Stimulated activated CD4-positive, alpha-beta T cell treated with anti-CD3 and anti-CD28 coated beads, Interleukin-1b, Interleukin-23, amount 100 ng/mL, for 4 hours (primary cell): ENCODE measurements around the gene SCGB1C2.
"Not testable (repeated sequence)": the region's sequence is repeated elsewhere in the genome, so short reads cannot be mapped to it uniquely, and the experiment has no call there.

Experiments used
- DNase-seq, 2 donors: peaks; one replicate each; pipeline ENCODE4 v3.0.0-alpha.2; 2020; ENCODE audit warnings: low read depth in 2 of 2

Gene SCGB1C2

GRCh38 chr17:149231-149630, 11.9 kb downstream of the SCGB1C2 start:
- DNase-seq: no peak

DNA sequence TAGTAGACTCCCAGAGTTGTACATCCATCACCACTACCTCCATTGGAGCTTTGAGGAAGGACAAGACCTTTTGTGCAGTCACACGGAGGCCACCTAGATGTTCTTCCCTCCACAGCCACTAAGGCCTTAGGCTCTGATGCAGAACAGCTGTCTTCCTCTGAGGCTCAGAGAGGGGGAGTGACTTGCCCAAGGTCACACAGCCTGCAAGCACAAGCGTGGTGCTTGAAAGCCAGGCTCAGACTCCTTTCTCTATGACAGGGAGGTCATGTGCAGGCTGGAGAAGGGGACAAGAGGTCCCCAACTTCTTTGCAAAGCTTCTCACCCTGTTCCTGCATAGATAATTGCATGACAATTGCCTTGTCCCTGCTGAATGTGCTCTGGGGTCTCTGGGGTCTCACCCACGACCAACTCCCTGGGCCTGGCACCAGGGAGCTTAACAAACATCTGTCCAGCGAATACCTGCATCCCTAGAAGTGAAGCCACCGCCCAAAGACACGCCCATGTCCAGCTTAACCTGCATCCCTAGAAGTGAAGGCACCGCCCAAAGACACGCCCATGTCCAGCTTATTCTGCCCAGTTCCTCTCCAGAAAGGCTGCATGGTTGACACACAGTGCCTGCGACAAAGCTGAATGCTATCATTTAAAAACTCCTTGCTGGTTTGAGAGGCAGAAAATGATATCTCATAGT, 12.7 kb downstream of the SCGB1C2 start:
- no peak for DNase-seq

DNA sequence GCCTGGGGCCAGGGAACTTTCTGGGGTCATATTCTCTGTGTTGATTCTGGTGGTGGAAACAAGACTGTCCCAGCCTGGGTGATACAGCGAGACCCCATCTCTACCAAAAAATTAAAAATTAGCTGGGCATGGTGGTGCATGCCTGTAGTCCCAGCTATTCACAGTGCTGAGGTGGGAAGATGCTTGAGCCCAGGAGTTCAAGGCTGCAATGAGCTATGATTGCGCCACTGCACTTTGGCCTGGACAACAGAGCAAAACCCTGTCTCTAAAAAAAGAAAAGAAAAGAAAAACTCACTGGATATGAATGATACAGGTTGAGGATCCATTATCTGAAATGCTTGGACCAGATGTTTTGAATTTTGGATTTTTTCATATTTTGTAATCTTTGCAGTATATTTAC, 13.6 kb downstream of the SCGB1C2 start:
- DNase-seq: no peak

- no peak for DNase-seq
These were observed 14.8 kb downstream of the SCGB1C2 start for GRCh38 chr17:151886-152859.

GRCh38 chr17:152860-153420, 15.6 kb downstream of the SCGB1C2 start:
- no peak for DNase-seq

DNA sequence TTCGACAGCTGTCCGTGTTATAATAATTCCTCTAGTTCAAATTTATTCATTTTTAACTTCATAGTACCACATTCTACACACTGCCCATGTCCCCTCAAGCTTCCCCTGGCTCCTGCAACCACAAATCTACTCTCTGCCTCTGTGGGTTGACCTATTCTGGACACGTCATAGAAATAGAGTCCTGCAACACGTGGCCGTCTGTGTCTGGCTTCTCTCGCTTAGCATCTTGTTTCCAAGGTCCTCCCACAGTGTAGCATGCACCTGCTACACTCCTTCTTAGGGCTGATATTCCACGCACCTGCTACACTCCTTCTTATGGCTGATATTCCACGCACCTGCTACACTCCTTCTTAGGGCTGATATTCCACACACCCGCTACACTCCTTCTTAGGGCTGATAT, 16.5 kb downstream of the SCGB1C2 start:
- no peak for DNase-seq

DNA sequence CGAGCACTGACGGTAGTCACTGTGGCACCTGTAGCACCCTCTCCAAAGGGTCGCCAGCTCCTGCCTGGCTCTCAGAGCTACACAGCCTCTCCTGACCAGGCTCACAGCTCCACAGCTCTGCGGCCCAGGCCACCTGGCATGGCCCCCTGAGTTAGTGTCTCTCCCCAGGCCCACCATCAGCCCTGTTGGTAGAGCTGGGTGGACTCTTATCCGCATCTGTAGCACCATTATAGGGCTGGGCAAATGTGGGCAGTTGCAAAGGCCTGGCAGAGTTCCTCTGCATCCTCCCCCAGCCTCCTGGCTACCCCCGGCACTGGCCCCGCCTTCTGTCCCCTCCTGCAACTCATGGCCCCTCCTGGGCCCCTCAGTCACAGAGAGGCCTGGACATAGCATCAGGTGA, 18.2 kb downstream of the SCGB1C2 start:
- no peak for DNase-seq

DNA sequence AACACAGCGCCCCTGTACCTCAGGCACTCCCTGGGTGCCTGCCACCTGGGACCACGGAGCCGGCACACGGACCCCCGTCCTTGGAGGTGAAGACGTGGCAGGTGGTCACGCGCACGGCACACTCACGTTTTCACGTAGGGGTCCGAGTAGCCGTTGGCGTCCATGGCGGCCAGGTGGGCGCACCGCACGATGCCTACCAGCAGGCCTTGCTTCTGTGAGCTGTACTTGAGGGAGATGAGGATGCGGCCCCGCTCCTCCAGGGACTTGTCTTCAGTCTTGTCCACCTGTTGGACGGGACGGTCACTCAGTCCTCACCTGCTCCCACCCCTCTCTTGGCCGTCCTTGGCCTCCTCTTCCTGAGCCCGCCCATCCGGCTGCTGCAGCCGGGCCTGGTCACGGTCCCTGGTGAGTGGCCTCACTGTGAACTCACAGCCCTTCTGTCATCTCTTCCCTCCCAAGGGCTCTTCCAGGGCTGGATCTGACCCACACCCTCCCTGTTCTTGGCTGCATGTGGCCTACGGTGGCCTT, 18.8 kb downstream of the SCGB1C2 start:
- no peak for DNase-seq

DNA sequence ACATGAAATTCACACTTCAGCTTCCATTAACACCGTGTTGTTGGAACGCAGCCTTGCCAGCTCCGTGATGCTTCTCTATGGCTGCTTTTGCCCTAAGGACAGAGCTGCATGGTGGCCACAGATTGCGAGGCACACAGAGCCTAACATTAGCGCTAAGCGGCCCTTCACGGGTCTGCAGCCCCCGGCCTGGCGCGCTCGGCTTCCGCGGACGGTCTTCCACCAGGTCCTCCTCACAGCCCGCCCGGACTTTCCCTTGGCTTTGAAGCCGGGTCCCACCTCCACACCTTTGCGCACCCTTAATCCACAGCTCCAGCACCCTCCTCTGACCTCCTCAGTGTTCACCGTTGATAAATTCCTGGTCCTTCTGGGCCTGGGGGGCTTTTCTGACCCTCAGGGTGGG, 19.6 kb downstream of the SCGB1C2 start:
- no peak for DNase-seq

DNA sequence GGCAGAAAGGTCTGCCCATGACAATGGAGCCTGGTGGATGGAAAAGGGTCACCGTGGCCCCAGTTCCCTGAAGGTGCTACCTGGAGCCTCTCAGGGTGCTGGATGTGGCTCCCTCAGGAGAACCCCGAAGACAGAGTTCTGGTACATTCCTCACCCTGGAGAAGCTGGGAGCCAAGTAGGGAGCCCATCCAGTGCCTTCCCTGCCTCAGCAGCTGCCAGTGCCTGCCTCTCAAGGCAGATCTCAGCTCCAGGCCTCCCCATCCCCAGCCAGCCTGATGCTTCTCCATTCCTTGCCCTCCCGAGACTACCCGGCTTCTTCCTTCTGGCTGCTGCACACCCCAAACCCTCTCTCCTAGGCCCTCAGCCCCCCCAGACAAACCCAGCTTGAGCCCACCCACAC, 20.5 kb downstream of the SCGB1C2 start:
- DNase-seq: no peak

GRCh38 chr17:158379-158778, 21.0 kb downstream of the SCGB1C2 start:
- DNase-seq: no peak

GRCh38 chr17:159609-160008, 22.2 kb downstream of the SCGB1C2 start:
- DNase-seq: no peak

DNA sequence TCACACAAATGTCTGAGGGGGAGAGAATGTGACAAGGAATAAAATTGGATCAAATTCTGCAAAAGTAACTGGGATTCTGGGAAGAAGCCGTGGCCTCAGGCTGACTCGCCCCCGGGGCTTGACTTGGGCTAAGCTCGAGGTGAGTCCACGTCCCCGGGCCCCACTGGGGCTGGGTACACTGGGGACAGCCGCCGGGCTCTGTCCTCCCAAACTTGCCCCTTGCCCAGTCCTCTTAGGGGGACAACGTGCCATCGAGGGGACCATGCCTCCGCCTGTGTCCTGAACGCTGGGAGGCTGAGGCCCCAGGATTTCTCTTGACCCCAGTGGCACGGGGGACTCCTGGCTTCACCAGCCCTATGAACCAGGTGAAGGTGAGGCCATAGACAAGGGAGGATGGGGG, 23.0 kb downstream of the SCGB1C2 start:
- DNase-seq: no peak

DNA sequence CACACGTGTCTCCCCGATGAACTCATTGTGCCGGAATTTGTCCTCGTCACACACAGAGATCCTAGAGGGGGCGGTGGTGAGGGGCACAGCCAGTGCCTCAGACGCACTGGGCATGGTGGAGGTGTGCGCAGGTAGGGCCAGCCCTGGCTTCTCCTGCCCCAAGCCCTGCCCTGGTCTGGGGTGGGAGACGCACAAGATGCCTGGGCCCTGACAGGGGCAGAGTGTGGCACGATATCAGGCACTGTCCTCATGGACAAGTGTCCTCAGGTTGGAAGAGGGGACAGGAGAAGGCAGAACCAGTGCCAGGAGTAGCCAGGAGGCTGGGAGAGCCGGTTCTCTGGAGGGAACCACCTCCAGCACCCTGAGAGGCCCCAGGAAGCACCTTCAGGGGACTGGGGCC, 24.1 kb downstream of the SCGB1C2 start:
- DNase-seq: no peak

DNA sequence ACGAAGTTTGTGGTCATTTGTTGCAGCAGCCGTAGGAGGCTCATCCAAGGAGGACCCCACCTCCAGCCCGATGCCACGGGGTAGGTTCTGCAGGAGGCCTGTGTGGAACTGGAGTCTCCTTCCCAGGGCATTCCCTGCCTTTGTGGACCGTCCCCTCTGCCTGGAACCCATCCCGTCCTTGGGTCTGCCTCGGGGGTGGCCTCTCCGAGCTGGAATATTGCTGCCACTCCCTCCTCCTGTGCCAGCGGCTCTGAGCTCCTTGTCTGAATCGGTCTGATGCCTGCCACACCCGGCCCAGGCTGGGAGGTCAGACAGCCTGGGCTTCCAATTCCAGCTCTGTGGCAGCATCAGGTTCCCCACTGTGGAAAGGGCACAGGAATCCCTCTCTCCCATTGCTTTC, 25.3 kb downstream of the SCGB1C2 start:
- no peak for DNase-seq

GRCh38 chr17:163514-164098, 26.2 kb downstream of the SCGB1C2 start:
- DNase-seq: no peak

DNA sequence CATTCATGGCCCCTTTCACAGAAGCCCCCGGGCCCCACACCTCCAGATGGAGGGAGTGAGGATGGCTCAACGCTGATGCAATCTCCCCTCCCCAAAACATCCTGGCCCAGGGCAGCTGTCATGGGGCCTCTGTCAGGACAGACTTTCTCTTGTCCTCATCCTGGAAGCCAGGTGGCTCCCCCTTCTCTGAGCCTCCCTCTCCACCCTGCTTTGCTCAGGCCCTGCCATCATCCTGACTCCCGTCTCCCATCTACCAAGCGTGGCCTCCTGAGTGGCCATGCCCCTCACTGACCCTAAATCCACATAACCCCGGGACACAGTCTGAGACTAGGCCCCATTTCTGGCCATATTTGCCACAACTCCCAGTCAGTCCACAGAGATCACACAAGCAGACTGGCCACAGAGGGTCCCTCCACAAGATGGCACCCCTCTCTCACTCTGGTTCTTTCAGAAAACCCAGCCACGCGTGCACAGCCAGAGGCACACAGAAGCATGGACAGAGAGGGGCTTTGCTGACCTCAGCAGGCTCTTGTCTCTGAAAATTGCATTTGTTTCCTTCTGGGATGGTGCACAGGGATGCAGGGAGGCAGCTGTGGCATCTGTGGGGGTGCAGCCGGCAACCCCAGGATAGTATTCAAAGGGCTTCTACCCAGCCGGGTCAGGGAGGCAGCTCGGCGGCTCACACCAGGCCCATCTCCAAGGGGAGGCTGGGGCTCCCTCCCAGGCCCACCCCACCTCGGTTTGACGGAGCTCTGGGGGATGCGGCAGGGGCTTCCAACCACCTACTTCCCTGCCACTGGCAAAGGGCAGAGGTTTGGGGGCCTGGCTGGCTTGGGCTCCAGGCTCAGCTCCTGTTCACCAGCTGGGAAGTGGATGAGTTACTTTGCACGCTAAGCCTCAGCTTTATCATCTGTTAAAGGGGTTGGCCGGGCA, 27.2 kb downstream of the SCGB1C2 start:
- no peak for DNase-seq

DNA sequence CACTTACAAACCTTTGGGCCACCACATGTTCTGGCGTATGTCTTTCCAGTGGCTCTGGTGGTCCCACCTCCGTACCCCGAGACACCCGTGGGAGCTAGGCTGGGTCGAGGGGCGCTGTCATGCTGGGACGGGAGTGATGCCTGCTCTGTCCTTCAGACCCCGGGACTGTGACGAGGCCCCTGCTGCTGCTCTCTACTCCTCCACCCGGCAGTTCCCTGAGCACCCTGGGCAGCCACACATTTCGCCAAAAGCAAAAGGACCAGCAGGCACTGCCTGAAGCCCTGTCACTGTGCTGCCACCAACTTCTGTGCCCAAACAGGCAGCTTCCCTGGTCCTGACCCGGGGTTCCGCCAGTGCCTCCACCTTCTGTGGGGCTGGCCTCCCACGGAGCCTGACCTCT, 28.6 kb downstream of the SCGB1C2 start:
- no peak for DNase-seq

- not testable (repeated sequence) for DNase-seq
These were observed 31.2 kb downstream of the SCGB1C2 start for GRCh38 chr17:168614-169013.

DNA sequence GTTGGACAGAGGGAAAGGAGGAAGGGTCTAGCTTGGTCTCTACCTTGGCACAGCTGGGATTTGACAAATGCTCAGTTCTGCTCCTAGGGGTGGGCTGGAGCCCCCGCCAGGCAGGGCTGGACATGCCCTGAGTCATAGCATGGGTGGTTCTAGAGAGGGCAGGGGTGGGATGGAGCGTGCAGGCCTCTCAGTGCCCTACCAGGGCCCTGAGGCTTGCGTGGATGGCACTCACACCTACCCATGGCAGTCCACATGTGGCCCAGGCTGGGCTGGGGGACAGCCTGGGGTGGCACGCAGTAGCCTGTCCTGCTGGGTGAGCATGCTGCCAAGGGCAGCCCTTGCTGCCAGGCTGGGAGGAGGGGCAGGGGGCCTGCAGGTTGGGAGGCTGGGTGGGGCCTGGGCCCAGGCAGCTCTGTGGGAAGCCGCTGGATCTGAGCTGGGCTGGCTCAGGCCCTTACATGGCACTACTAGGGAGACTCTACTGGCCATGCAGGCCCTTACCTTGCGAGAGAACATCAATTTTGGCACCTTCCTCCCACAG, 32.8 kb downstream of the SCGB1C2 start:
- DNase-seq: no peak

DNA sequence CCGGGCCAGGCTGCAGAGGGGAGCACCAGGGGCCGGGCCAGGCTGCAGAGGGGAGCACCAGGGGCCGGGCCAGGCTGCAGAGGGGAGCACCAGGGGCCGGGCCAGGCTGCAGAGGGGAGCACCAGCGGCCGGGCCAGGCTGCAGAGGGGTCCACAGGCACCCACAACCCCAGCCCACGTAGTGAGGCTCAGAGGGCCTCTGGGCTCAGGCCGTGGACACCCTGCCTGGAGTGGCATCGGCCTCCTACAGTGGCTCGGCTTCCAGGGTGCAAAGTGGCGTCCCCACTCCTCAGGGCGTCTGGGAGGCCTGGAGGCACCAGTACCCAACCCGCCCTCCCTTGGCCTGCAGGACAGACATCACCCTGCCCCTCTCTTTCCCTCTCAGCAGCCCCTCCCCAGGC, 34.5 kb downstream of the SCGB1C2 start:
- no peak for DNase-seq
